Activated CD8-positive, alpha-beta T cell treated with anti-CD3 and anti-CD28 coated beads, Interleukin-2, amount 10 ng/mL, durations not matched to agents 7 days and 5 days (primary cell): Measurements from ENCODE around the gene JUP. TPM values are rescaled to one million over a fixed set of nuclear protein-coding genes. Genes with fewer than 3 reads are reported as not detected.
A peak's percentile ranks its signal among the peaks of the same experiment; 100 is the strongest.

Experiments used
- ATAC-seq: fragments of 150-1000 bp; cut with Tn5 transposase; one replicate; pipeline ENCODE4 v1.10.0; 2021; ENCODE audit warnings: moderate library complexity
- CTCF ChIA-PET: fragments of 350-600 bp; sonication (Branson Sonifier 250); formaldehyde crosslinking; loops from one replicate; lab custom pipeline; 2021; ENCODE audit warnings: antibody characterized with exemption; lab: Charles Lee
- POLR2A ChIA-PET: fragments of 350-600 bp; sonication (Branson Sonifier 250); formaldehyde crosslinking; loops from one replicate; lab custom pipeline; 2021; ENCODE audit warnings: antibody characterized with exemption; lab: Charles Lee
- DNase-seq: peaks from one replicate; pipeline ENCODE4 v3.0.0-alpha.2; 2020
- H3K27ac Mint-ChIP-seq: one replicate; pipeline ENCODE4 v1.8.0; 2021; ENCODE audit warnings: mild to moderate bottlenecking, mixed read lengths
- H3K27me3 Mint-ChIP-seq: one replicate; pipeline ENCODE4 v1.8.0; 2021; ENCODE audit warnings: low read depth, mixed read lengths
- H3K36me3 Mint-ChIP-seq: one replicate; pipeline ENCODE4 v1.8.0; 2021; ENCODE audit warnings: low read depth, mixed read lengths
- H3K4me1 Mint-ChIP-seq: one replicate; pipeline ENCODE4 v1.8.0; 2021; ENCODE audit warnings: low read depth, mixed read lengths
- H3K4me3 Mint-ChIP-seq: one replicate; pipeline ENCODE4 v1.8.0; 2021; ENCODE audit warnings: mild to moderate bottlenecking, mixed read lengths
- H3K9me3 Mint-ChIP-seq: one replicate; pipeline ENCODE4 v1.8.0; 2022; ENCODE audit warnings: mixed read lengths; ENCODE audit not compliant: insufficient read depth
- total RNA-seq, 2 experiments: library from RNA; stranded (reverse); gene quantifications; one replicate each; pipeline ENCODE4 v1.2.3, GENCODE V29; 2021

JUP gene
- total RNA-seq, 2 experiments from 2014 or later, result 5.2 to 6.0 TPM

- no peak overlapping the region for H3K4me3 Mint-ChIP-seq
- peaks cover 14% of the 10 kb centered on the region for H3K4me1 Mint-ChIP-seq
- H3K36me3 Mint-ChIP-seq, result no peaks in the 10 kb centered on the region
- no peak for ATAC-seq
- H3K9me3 Mint-ChIP-seq, result no peaks in the 10 kb centered on the region
- ChIA-PET POLR2A (no interaction called here), CTCF (no interaction called here)
- H3K27ac Mint-ChIP-seq, result no peak overlapping the region
- DNase-seq, result no peak
- peaks cover 22% of the 10 kb centered on the region for H3K27me3 Mint-ChIP-seq
These were observed 47.8 kb downstream of the JUP start for GRCh38 chr17:41738801-41739112.

GRCh38 chr17:41738077-41738800 lies 48.3 kb downstream of the JUP start:
- ATAC-seq (peak; percentile 94), DNase-seq (peak; percentile 86)
- peaks cover 17% of the 10 kb centered on the region for H3K4me1 Mint-ChIP-seq
- H3K4me3 Mint-ChIP-seq, result no peak overlapping the region
- H3K27ac Mint-ChIP-seq, result peak overlapping the region; percentile 66
- POLR2A ChIA-PET, result interaction anchor here (0.8 kb wide), 1 partner anchor 63 kb away, joined by 3 read pairs; no protein-coding TSS in a partner anchor
- H3K27me3 Mint-ChIP-seq, result peaks cover 26% of the 10 kb centered on the region
- H3K36me3 Mint-ChIP-seq, result no peaks in the 10 kb centered on the region
- CTCF ChIA-PET, result interaction anchor here (0.5 to 3.1 kb wide), 17 partner anchors 13 to 132 kb away, joined by 3 to 37 read pairs (median 4); partner anchors contain the start of genes JUP, KLHL10 and P3H4
- H3K9me3 Mint-ChIP-seq, result no peaks in the 10 kb centered on the region

- H3K4me1 Mint-ChIP-seq, result peaks cover 17% of the 10 kb centered on the region
- no peaks in the 10 kb centered on the region for H3K9me3 Mint-ChIP-seq
- peak overlapping the region; percentile 66 for H3K27ac Mint-ChIP-seq
- peak; percentile 9 for ATAC-seq
- H3K27me3 Mint-ChIP-seq, result peaks cover 27% of the 10 kb centered on the region
- no peak overlapping the region for H3K4me3 Mint-ChIP-seq
- ChIA-PET CTCF (interaction anchor here (0.5 to 3.1 kb wide), 18 partner anchors 13 to 148 kb away, joined by 3 to 37 read pairs (median 4); partner anchors contain the start of genes JUP, KLHL10 and P3H4), POLR2A (interaction anchor here (0.8 kb wide), 1 partner anchor 64 kb away, joined by 3 read pairs; no protein-coding TSS in a partner anchor)
- DNase-seq, result no peak
- no peaks in the 10 kb centered on the region for H3K36me3 Mint-ChIP-seq
These were observed 48.9 kb downstream of the JUP start for GRCh38 chr17:41737680-41738023.

- ATAC-seq (no peak), DNase-seq (peak; percentile 26)
- Mint-ChIP-seq H3K27me3 (peaks cover 32% of the 10 kb centered on the region), H3K4me3 (no peak overlapping the region), H3K9me3 (no peaks in the 10 kb centered on the region), H3K36me3 (no peaks in the 10 kb centered on the region), H3K27ac (peak overlapping the region; percentile 66), H3K4me1 (peaks cover 17% of the 10 kb centered on the region)
- POLR2A ChIA-PET, result interaction anchor here (0.8 kb wide), 1 partner anchor 64 kb away, joined by 3 read pairs; no protein-coding TSS in a partner anchor
- CTCF ChIA-PET, result interaction anchor here (0.5 to 3.1 kb wide), 18 partner anchors 12 to 149 kb away, joined by 3 to 37 read pairs (median 4); partner anchors contain the start of genes JUP, KLHL10 and P3H4
These were observed 49.4 kb downstream of the JUP start for GRCh38 chr17:41736983-41737679.

- no peaks in the 10 kb centered on the region for H3K36me3 Mint-ChIP-seq
These were observed 50.8 kb downstream of the JUP start for GRCh38 chr17:41735744-41736143.

GRCh38 chr17:41734949-41735313 lies 51.6 kb downstream of the JUP start:
- Mint-ChIP-seq H3K27me3 (peaks cover 52% of the 10 kb centered on the region), H3K9me3 (no peaks in the 10 kb centered on the region), H3K4me3 (no peak overlapping the region), H3K27ac (no peak overlapping the region), H3K4me1 (peaks cover 17% of the 10 kb centered on the region), H3K36me3 (no peaks in the 10 kb centered on the region)
- POLR2A ChIA-PET, result no interaction called here
- no peak for ATAC-seq
- no peak for DNase-seq
- CTCF ChIA-PET, result interaction anchor here (1.3 kb wide), 1 partner anchor 66 kb away, joined by 5 read pairs; no protein-coding TSS in a partner anchor

More at GRCh38 chr17:41735744-41736143, 50.8 kb downstream of the JUP start:
- H3K9me3 Mint-ChIP-seq, result no peaks in the 10 kb centered on the region
- peaks cover 17% of the 10 kb centered on the region for H3K4me1 Mint-ChIP-seq
- CTCF ChIA-PET, result interaction anchor here (3.1 kb wide), 1 partner anchor 66 kb away, joined by 37 read pairs; no protein-coding TSS in a partner anchor
- POLR2A ChIA-PET, result no interaction called here
- peaks cover 44% of the 10 kb centered on the region for H3K27me3 Mint-ChIP-seq
- H3K4me3 Mint-ChIP-seq, result no peak overlapping the region
- DNase-seq (no peak), ATAC-seq (no peak)
- H3K27ac Mint-ChIP-seq, result no peak overlapping the region

- H3K4me3 Mint-ChIP-seq, result no peak within 1 kb of the TSS
- POLR2A ChIA-PET, result no interaction called here
- ATAC-seq (no peak), DNase-seq (peak; percentile 25)
- H3K27me3 Mint-ChIP-seq, result peaks cover 52% of the 10 kb centered on the region
- peak within 1 kb of the TSS; percentile 43 for H3K27ac Mint-ChIP-seq
- CTCF ChIA-PET, result interaction anchor here (1.3 kb wide), 1 partner anchor 67 kb away, joined by 5 read pairs; no protein-coding TSS in a partner anchor
- peaks cover 17% of the 10 kb centered on the region for H3K4me1 Mint-ChIP-seq
- H3K36me3 Mint-ChIP-seq, result no peaks in the 10 kb centered on the region
- H3K9me3 Mint-ChIP-seq, result no peaks in the 10 kb centered on the region
These were observed 52.2 kb downstream of the JUP start, which contains the start of gene HAP1 for GRCh38 chr17:41734139-41734948. Gene HAP1 (minus strand): TSS chr17:41734643. CDS start chr17:41734634, 9 bp downstream.

GRCh38 chr17:41733348-41734138 lies 53.0 kb downstream of the JUP start:
- Mint-ChIP-seq H3K27ac (peak overlapping the region; percentile 43), H3K4me1 (peaks cover 17% of the 10 kb centered on the region), H3K36me3 (no peaks in the 10 kb centered on the region), H3K4me3 (no peak overlapping the region), H3K27me3 (peaks cover 53% of the 10 kb centered on the region), H3K9me3 (no peaks in the 10 kb centered on the region)
- ChIA-PET POLR2A (interaction anchor here (1.8 kb wide), 1 partner anchor 42 kb away, joined by 4 read pairs; no protein-coding TSS in a partner anchor), CTCF (interaction anchor here (1.3 kb wide), 1 partner anchor 68 kb away, joined by 5 read pairs; no protein-coding TSS in a partner anchor)
- ATAC-seq, result no peak
- DNase-seq, result no peak

- H3K27ac Mint-ChIP-seq, result no peak overlapping the region
- no peak overlapping the region for H3K4me3 Mint-ChIP-seq
- no peaks in the 10 kb centered on the region for H3K36me3 Mint-ChIP-seq
- CTCF ChIA-PET, result interaction anchor here (1.0 to 2.4 kb wide), 2 partner anchors 69 to 70 kb away, joined by 3 to 10 read pairs; no protein-coding TSS in a partner anchor
- DNase-seq, result no peak
- H3K9me3 Mint-ChIP-seq, result no peaks in the 10 kb centered on the region
- peaks cover 52% of the 10 kb centered on the region for H3K27me3 Mint-ChIP-seq
- H3K4me1 Mint-ChIP-seq, result peaks cover 9% of the 10 kb centered on the region
- POLR2A ChIA-PET, result interaction anchor here (1.8 kb wide), 1 partner anchor 40 kb away, joined by 4 read pairs; no protein-coding TSS in a partner anchor
- no peak for ATAC-seq
These were observed 54.7 kb downstream of the JUP start for GRCh38 chr17:41731836-41732235.

- no peak overlapping the region for H3K27ac Mint-ChIP-seq
- no peak overlapping the region for H3K4me3 Mint-ChIP-seq
- ATAC-seq (no peak), DNase-seq (no peak)
- CTCF ChIA-PET, result interaction anchor here (1.6 to 2.4 kb wide), 2 partner anchors 35 to 71 kb away, joined by 6 to 10 read pairs; no protein-coding TSS in a partner anchor
- no peaks in the 10 kb centered on the region for H3K36me3 Mint-ChIP-seq
- no peaks in the 10 kb centered on the region for H3K9me3 Mint-ChIP-seq
- H3K4me1 Mint-ChIP-seq, result peaks cover 9% of the 10 kb centered on the region
- POLR2A ChIA-PET, result no interaction called here
- peaks cover 42% of the 10 kb centered on the region for H3K27me3 Mint-ChIP-seq
These were observed 56.0 kb downstream of the JUP start for GRCh38 chr17:41730479-41730878.
